HL-60/S4 treated with phorbol 12-myristate 13-acetate at 8.2 ng/mL for 4 days and 3 days (cell line): ENCODE results near the gene COMMD9.

Experiments
- in situ Hi-C: fragments of 300-500 bp; cut with MboI; formaldehyde crosslinking; loops from 2 replicates; pipeline ENCODE4 v1.15.0; 2022; ENCODE audit warnings: low sequenced_read_pairs

The COMMD9 gene

DNA sequence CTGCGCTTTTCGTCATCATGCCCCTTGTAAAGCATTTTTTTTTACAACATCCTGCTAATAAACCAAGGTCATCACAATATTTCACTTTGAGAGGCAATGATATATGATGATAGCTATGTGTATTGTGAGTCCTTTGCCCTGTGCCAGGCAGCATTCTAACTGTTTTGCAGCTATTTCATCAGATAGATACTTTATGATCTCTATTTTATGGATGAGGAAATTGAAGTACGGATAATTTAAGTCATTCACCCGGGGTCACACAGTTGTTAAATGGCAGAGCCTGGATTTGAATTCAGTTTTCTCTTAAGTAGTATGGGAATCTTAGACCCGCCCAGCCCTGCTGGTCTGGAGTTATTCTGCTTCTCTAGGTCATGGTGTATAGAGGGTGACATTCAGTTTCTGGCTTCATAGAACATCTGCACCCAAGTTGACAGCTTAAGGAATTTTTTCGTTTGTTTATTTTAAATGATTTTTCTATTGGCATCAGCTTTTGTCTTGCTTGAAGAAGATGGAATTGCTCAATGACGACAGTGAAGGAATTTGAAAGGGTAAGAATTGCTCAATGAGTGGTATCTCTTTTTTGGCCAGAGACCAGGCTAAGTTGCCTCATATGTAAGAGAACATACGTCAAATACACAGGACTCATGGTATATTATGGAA is 7.8 kb upstream of the COMMD9 start:
- in situ Hi-C loops, result loop anchor here (10.0 kb wide), 1 partner anchor 168 kb away; no protein-coding TSS in a partner anchor

DNA sequence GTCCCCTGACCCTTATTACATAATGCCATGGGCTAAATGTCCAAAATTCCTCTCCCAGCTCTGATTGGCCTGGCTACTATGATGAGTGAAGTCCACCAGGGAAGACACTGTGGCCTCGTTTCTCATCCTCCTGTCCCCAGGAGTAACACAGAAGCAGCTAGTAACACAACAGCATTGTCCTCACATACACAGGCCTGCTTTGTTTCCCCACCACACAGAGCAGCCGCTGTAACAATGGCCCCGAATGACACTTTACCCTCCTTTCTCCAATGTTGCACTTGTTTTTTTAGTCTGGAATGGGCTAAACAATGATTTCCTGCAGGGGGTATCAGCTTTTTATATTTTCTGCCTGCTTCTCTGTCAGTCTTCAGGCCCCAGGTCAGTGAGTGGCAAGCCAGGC is 6.7 kb upstream of the COMMD9 start, which contains the start of gene PRR5L:
Gene PRR5L, plus strand, starts transcription at position 363 of the 400 bp plus-strand sequence. CDS start 104,834 bp downstream, outside the sequence.
- in situ Hi-C loops, result loop anchor here (10.0 kb wide), 1 partner anchor 169 kb away; no protein-coding TSS in a partner anchor

DNA sequence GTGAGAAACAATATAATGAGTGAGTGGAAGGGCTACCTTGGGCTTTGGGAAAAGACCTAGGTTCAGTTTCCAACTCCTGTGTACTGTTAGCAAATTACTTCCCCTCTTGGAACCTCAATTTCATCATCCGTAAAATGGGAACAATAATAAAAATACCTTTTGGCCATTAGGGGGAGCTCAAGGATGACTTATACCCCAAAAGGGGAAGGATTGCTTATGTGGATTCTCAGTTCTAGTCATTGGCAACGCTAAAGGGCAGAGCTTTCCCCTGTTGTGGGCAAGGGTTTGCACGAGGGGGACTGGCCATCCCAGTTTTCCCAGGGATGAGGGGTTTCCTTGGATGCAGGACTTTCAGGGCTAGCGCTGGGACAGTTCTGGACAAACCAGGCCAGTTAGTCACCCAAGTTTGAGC is 3.1 kb upstream of the COMMD9 start:
- in situ Hi-C loops, result loop anchor here (10.0 kb wide), 1 partner anchor 172 kb away; no protein-coding TSS in a partner anchor

DNA sequence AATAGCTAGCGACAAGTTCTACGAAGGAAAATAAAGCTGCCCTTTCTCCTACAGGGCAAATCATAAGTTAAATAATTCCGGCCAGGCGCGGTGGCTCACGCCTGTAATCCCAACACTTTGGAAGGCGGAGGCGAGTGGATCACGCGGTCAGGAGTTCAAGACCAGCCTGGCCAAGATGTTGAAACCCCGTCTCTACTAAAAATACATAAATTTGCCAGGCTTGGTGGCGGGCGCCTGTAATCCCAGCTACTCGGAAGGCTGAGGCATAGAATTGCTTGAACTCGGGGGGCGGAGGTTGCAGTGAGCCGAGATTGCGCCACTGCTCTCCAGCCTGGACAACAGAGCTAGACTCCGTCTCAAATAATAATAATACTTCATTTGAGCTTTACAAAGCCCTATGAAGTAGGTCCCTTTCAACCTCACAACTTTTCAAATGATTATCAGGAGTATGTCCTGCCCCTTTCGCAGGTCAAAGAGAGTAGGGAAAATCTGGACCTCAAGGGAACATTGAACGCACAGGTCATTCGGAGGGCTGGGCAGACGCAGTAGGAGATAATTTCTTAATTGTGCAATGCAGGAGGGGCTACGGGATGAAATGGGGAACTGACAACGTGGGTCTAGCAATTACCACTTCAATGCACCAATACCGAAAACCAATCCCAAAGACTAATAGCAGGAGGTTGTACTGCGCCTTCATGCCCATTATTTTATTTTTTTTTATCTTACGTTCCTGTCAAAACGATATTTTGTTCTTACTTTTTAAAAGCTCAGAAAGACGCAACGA is 590 bp downstream of the COMMD9 start:
- in situ Hi-C loops, result no loop called here

DNA sequence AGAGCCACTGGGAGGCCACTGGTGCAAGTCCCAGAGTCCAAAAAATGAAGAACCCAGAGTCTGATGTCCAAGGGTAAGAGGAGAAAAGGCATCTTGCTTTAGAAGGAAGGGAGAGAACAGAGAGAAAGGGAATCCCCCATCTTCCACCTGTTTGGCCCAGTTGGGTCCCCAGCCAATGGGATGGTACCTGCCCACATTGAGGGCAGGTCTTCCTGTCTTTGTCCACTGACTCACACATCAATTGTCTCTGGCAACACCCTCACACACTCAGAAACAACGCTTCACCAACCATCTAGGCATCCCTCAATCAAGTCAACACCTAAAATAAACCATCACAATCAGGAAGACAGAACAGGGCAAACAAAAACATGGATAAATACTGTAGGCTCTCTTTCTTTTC is 6.3 kb downstream of the COMMD9 start:
- in situ Hi-C loops, result no loop called here

DNA sequence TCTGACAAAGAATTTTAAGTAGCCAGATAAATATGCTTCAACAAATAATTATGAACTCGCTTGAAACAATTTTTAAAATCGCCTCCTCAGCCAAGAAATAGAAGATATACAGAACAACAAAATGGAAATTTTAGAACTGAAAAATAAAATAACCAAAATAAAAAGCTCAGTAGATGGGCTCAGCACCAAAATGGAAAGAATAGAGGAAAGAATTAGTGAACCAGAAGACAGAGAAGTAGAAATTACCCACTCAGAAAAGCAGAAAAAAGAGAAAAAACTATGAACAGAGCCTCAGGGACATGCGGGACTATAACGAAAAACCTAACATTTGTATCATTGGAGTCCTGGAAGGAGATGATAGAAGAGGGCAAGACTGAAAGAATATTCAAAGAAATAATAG is 7.4 kb downstream of the COMMD9 start:
- in situ Hi-C loops, result no loop called here

DNA sequence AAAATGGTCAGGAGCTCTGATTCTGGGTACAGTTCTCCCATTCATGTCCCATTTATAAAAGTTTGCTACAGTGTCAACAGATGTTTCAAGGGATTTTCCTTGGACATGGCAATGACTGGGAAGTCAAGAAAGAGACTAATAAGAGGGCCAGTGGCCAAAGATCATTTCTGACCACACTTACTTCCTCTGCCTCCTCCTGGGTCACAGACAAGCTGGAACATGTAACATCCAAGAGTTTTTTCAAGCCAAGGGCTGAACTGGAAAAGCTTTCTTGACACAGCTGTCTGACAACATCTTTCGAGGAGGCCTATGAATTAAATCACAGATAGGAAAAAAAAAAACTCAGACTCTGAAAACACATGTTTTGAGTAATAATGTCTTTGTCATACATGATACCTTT is 8.7 kb downstream of the COMMD9 start:
- in situ Hi-C loops, result no loop called here

DNA sequence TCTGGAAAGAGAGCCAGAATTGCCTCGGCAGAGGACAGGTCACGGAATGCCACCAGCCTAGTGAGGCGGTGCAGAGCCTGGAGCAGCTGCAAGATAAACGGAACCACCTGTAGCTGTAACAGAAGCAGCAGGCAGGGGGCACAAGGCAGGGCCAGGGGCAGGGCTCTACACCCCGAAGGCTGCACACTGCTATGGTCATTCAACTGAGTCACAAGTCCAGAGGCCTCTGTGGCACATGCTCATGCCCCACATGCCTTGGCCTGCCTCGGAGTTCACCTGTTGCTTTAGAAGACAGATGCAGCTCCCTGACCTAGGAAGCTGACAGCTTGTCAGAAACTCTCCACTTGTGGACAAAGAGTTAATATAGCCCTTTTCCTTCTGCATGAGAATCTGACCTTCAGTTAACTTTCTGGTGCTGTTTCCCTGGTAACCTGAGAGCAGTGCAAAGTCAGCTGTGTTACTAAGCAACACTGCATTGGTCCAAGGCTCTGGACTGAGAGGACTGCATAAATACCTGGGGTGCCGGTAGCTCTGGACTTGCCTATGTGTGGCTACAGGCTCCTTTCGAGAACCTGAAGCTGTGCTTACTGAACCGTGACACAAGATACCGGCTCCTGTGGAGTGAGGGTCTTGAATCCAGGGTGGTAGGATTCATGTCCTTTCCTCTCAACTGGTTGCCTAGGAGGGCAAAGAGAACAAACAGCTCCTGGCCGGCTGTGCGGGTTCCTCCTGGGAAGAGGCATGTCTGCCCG is 10.5 kb downstream of the COMMD9 start:
- in situ Hi-C loops, result no loop called here

DNA sequence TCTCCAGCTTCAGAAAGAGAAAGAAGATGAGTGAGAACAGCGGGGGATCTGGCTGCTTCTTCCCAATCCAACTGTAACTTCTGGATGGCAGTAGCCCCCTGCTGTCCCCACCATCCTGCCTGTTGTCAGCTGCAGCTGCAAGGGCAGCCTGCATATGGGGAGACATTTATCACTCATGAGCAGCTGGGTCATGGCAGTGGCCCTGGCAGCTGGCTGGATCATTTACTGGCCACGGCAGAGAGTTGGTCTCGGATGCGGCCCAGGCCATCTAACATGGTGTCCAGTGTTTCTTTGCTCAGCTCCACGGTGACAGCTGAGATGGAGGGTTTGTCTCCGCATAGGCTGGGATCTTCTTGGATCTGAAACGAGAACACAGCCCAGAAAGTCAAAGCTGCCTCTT is 14.8 kb downstream of the COMMD9 start:
- in situ Hi-C loops, result loop anchor here (25.0 kb wide), 1 partner anchor 237 kb away; no protein-coding TSS in a partner anchor

DNA sequence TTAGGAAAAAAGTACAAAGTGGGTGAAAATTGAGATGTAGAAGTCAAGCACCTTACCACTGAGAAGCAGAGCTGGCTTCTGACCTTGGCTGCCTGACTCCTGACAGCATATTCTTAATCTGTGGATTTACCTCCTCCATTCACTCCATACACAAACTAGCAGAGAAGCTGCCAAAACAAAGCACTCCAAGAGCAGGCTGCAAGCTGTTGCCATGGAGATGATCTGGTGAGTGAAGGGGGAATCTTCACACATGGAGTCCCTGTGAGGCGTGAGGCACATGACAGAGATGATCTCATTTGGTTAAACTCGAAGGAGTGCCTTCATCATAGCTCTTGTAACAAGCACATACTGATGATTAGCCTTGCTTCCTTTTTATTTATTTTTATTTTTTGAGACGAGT is 16.1 kb downstream of the COMMD9 start:
- in situ Hi-C loops, result loop anchor here (25.0 kb wide), 1 partner anchor 236 kb away; no protein-coding TSS in a partner anchor

DNA sequence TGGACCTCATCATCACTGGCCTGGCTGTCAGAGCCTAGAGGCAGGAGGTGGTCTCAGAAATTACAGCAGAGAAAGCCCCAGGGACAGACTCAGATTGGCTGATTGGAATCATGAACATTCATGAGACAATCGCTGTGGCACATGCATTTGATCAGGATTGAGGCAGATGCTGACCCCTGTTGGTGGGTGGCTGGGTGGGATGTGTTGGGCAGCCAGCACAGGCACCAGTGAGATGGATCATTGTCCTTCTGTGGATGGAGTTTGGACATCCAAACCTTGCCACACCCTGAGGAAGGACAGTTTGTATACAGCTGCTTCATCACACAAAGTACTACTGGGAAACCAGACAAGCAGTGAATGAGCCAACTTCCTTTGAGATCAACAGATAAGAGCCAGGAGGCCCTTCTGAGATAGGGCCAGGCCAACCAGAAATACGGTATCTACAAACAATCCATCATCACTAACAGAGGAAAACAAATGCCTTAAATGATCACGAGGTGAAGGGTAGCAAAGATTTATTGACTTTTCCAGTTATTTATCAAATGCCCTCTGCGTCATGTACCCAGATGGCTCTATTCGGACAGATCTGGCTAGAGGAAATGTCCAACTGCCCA is 17.3 kb downstream of the COMMD9 start:
- in situ Hi-C loops, result loop anchor here (25.0 kb wide), 1 partner anchor 235 kb away; no protein-coding TSS in a partner anchor

DNA sequence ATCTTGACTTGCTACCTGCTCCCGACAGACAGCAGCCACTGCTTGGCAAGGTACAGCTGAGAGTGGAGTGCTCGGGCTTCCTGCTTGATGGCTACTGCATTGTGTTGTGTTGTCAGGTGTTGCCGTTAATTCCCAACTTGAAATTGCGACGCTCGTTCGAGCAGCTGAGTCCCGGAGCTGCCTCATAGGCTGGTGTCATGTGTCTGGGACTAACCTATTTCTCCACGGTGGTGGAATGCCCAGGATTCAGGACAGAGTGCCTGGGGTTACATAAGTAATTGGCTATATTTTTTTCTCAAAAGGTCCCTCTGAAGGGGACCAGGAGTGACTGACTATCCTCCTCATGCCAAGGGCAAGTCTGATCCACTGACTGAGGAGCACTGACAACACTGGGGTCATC is 18.5 kb downstream of the COMMD9 start:
- in situ Hi-C loops, result loop anchor here (25.0 kb wide), 1 partner anchor 233 kb away; no protein-coding TSS in a partner anchor

DNA sequence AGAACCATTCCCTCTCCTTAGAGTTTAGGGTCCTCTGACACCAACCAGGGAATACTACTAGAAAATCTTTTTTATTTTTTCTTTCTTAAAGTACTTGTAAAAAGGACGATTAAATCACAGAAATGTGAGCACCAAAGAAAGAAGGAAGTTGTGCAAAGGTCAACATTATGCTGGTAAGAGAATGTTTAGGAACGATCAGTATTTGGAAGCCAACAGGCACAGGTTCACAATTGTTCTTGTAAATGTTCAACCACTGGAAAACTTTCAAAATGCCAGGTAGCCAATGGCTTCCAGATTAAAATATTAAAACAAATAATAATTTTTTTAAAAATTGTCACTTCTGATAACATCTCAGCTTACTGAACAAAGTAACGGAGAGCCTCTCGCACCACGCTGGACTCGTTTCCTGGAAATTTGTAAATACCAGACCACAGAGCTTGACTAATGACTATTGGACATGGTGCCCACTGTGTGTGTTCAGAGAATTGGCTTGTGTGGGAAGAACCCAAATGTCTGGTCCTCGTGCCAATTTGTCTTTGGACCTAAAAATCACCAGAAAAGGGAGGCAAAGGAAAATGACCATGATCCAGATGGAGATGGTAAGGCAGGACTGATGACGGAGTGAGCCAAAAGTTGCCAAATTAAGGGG is 20.8 kb downstream of the COMMD9 start:
- in situ Hi-C loops, result loop anchor here (10.0 to 25.0 kb wide), 2 partner anchors 231 to 654 kb away; partner anchors contain the start of gene FJX1

DNA sequence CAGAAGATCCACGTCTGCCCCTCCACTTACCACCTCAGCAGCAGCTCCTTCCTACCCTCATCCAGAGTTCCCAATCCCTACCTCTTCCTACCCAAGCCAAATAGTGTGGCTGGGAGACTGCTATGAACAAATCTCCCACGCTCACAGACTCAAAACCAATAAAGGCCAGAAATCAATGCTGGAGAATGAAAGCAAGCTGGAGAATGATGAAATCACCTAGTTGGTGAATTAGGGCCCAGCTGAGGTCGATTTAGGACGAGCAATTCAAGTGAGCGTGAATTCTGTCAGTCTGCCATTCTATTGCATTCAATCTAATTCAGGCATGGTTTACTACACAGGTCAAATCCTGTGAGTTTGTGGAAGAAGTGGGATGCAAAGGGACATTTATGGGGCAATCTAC is 22.5 kb downstream of the COMMD9 start:
- in situ Hi-C loops, result loop anchor here (10.0 to 25.0 kb wide), 2 partner anchors 229 to 652 kb away; partner anchors contain the start of gene FJX1

DNA sequence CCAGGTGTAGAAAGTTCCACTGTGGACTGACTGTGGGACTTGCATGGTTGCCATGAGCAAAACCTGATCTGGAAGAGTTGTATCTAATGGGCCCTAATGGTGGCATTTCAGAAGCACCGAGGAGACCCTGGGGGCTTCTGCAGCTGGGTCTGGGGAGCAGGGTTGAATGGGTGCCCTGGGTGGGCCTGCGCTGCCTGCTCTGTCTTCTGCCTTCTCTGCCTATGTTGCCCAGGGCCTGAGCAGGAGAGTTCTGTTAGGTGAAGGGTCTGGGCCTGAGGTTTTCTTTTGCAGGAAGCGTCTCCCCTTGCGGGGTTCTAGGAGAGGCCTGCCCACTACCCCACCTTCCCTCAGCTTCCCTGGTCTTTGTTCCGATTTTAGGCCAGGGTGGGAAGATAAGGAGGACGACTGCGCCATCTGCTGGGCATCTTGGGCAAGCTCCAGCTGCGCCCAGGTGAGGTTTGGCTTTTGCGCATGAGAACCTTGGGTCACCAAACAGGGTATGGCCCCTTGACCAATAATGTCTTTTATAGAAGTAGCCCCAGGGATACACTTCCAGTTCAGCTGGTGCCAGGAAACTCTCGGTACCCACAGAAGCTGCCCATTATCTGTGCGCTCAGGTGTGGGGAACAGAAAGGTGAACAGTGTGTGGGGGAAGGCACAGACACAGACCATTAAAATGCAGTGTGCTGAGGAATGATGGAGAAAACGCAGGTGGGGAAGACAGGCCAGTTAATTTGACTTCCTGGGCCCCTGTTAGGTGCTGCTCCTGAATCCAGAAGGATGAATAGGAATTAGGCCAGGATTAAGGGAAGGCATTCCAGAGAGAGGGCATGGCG is 23.2 kb downstream of the COMMD9 start:
- in situ Hi-C loops, result loop anchor here (10.0 to 25.0 kb wide), 2 partner anchors 229 to 651 kb away; partner anchors contain the start of gene FJX1

DNA sequence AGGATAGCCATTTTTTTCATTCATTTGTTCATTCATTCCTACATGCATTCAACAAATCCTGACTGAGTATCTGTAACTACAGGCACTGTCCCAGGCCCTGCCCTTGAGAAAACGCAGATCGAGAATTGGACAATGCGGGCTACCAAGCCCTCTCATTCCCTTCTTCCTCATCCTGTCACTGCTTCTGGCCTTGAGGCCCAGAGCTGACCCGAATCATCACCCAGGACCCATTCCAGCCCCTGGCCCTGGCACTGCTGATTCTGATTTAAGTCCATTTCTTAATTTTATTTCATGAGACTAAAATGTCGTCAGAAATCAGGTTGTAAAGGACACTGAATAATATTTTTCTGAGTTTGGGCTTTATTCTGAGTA is 24.3 kb downstream of the COMMD9 start:
- in situ Hi-C loops, result loop anchor here (10.0 to 25.0 kb wide), 2 partner anchors 228 to 650 kb away; partner anchors contain the start of gene FJX1

DNA sequence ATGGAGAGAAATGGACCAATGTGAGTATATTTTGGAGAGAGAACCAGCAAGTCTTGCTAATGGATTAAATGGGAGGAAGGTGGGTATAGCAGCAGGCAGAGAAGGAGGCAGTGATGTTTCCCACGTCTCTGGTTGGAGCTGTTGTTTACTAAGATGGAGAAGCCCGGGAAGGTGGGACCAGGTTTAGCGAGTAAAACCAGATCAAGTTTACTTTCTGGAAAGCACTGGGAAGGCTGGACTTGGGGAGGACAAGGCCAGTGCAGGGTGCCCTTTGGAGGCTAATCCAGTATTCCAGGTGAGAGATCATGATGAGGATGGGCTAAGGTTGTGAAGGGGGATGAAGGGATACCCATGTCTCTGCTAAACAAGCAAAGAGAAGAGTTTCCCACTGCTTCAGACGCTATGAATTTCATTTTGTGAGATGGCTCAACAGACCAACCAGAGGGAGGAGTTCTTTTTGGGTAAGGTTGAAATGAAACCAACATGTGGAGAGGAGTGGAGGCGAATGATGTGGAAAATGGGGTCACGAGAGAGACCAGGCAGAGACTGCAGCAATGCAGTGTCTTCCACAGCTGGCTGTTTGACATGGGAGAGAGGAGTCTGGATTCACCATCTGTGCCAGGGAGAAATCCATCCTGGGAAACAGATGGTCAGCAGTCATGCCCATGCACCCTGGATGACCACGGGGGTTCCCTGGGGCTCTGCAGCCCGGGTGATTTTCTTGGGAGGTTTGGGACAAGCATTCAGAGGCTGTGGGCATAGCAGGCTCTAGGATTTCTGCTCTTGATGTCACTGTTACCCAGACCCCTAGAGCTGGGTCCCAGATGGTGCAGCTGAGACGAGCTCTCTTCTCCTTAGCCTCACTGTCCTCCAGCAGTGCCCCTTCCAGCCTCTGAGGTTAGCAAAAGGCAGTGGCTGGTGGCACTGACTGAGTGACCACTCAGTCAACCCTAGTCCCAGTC is 24.9 kb downstream of the COMMD9 start:
- in situ Hi-C loops, result loop anchor here (10.0 to 25.0 kb wide), 2 partner anchors 227 to 649 kb away; partner anchors contain the start of gene FJX1

DNA sequence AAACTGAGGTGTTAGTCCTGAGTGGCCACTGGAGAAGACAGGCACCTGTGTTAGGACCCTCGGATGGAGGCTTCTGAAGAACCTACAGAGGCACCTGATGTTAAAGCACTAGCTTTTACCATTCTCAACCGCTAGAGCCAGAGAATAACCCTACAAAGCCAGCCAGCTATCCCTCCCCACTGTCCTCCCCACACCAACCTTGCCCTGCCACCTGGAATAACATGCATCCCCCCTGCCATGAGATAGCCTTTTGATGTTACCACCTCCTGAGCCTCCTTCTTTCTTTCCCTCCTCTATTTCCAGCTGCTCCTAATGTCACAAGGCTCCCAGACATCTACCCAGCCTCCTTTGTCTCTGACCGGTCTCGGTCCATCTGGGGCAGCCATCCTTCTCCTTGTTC is 28.1 kb downstream of the COMMD9 start:
- in situ Hi-C loops, result loop anchor here (10.0 to 25.0 kb wide), 2 partner anchors 224 to 646 kb away; partner anchors contain the start of gene FJX1
